IPS-11a (cell line): ENCODE measurements around the gene ZFP36L1.

Experiments
- H3K4me3 ChIP-seq: one replicate; pipeline ENCODE4 v1.5.1; 2013; ENCODE audit warnings: low read depth, low read length, control low read depth

ZFP36L1 gene

GRCh38 chr14:68741839-68742470 lies 50.9 kb downstream of the ZFP36L1 start:
- H3K4me3 ChIP-seq = no peak overlapping the region

DNA sequence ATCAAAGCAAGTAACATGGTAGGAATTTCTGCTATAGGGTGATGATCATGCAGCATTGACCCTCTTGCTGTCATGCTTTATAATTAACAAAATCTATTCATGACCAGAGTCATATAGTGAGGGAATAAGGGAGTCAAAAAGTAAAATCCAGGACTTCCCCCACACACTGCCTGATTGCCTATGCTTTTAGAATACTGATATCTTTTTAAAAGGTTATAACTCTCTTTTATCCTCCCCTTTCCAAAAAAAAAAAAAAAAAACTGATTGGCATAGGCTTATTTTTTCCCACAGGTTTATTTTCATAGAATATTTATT lies 51.4 kb downstream of the ZFP36L1 start:
- no peak overlapping the region for H3K4me3 ChIP-seq

- H3K4me3 ChIP-seq = no peak overlapping the region
Observed at GRCh38 chr14:68740788-68741476, 51.9 kb downstream of the ZFP36L1 start.

DNA sequence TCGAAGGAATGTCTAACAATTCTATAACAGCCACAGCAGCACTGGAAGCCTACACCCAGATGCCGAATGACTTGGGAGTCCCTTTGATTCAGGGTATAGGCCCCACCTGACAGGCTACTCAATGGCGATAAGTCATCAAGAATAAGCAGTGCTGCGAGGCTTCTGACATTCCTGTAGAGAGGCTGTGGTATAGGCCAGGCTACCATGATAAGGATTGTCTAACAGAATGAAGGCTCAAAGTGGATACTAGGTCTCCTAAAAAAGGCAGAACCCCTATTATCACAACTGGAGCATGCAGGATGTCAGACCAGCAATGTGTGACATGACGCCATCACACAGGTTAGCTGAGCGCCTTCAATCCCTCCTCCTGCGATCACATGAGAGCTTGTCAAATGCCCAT lies 53.2 kb downstream of the ZFP36L1 start:
- no peak overlapping the region for H3K4me3 ChIP-seq

- no peak overlapping the region for H3K4me3 ChIP-seq
Observed at GRCh38 chr14:68738559-68738958, 54.3 kb downstream of the ZFP36L1 start.
